Lower leg skin (tissue), 4 donors: ENCODE measurements around the gene RGS18. TPM values are rescaled to one million over a fixed set of nuclear protein-coding genes. Genes with fewer than 3 reads are reported as not detected.
"Not testable (repeated sequence)": the region's sequence is repeated elsewhere in the genome, so short reads cannot be mapped to it uniquely, and the experiment has no call there.

Experiments
- DNase-seq, 2 donors: peaks; one replicate each; pipeline ENCODE4 v3.0.0-alpha.2; 2019; ENCODE audit warnings: low spot score in 2 of 2
- H3K4me3 ChIP-seq: fragments of 200-600 bp; sonication (generic); 2 replicates; pipeline ENCODE4 v1.5.1; 2017; ENCODE audit warnings: mild to moderate bottlenecking, low read depth; ENCODE audit not compliant: poor library complexity, severe bottlenecking
- CTCF ChIP-seq, 3 donors: fragments of 450-650 bp; IDR thresholded peaks; one replicate each; pipeline ENCODE4 v1.5.1; 2016; ENCODE audit warnings: antibody characterized with exemption in 3 of 3, mild to moderate bottlenecking in 3 of 3, moderate library complexity in 2 of 3
- POLR2A ChIP-seq, 2 donors: fragments of 450-650 bp; IDR thresholded peaks; one replicate each; pipeline ENCODE4 v1.6.1; 2016 to 2017; ENCODE audit warnings: antibody characterized with exemption in 2 of 2, mild to moderate bottlenecking in 1 of 2, moderate library complexity in 1 of 2
- WGBS, 2 donors: methylation state at CpG; one replicate each; pipeline ENCODE4 v1.1.5; 2018; 5-methylcytosine and 5-hydroxymethylcytosine counted together
- intact Hi-C: fragments of 100-400 bp; cut with DNase I; formaldehyde crosslinking; loops from one replicate; pipeline ENCODE4 v1.15.0; 2023; ENCODE audit warnings: low total_unique reads
- total RNA-seq, 4 donors: library from RNA; depleted of rRNA; stranded (reverse); fragments of >200 nt; gene quantifications; one replicate each; pipeline ENCODE4 v1.1.0, GENCODE V29; 2016

The RGS18 gene
- total RNA-seq, 4 donors from 2014 or later: 0.13 to 1.0 (median 0.84) TPM; not detected in 1

GRCh38 chr1:192123212-192123611 lies 35.0 kb upstream of the RGS18 start:
- TF ChIP-seq POLR2A (IDR thresholded peaks at IDR 0.05): no peak
- no peak for TF ChIP-seq CTCF (IDR thresholded peaks at IDR 0.05)
- no peak for DNase-seq
- H3K4me3 ChIP-seq: no peak overlapping the region
- 92 to 94% methylated on average over 2 of the region's 2 CpGs for WGBS, 2 donors
- intact Hi-C loops: loop anchor here (2.0 kb wide), 1 partner anchor 16 kb away; no protein-coding TSS in a partner anchor

DNA sequence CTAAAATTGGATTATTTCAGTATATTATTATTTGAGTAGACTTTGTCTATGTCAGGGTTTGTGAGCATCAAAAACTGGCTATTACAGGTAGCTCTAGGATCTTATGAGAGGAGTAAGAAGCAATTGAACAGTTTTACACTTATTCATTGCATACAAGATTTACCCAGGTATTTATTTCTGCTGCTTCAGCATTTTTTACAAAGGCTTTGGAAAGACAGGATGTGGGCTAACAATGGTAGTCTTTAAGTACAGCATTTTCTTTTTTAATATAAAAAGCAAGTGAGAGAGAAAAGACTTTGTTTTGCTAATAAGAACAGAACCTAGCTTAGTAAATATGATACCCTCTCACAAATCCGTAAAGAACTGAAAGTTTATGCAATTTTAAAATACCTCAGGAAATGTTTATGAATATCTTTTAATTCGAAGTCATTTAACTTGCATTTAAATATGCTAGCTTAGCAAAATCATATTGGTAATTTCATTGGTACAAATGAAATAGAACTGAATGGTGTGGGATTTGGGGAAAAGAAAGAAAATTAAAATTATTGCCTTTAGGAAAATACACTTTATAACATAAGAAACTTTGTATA lies 32.1 kb upstream of the RGS18 start:
- no peak for TF ChIP-seq POLR2A (IDR thresholded peaks at IDR 0.05)
- no peak for TF ChIP-seq CTCF (IDR thresholded peaks at IDR 0.05)
- DNase-seq: no peak
- intact Hi-C loops: no loop called here
- H3K4me3 ChIP-seq: no peak overlapping the region
- WGBS, 2 donors: 52 to 56% methylated on average over 2 of the region's 2 CpGs

DNA sequence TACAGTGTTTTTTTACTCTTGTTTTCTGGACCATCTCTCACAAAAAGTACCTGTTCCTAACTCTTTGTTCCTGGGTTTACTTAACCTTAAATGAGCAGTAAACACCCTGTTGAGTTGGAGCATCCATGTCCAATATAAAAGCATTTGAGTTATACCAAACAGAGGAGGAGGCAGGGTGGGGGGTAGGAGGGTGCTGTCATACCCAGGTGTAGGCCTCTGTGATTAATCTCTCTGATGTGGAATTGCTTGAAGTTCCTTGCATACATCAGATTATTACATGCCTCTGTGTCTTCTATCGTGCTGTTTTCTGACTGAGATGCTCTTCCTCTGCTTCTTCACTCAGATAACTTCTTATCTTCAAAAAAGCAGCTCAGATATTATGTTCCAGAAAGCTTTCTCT lies 28.1 kb upstream of the RGS18 start:
- 81% methylated on average over 1 of the region's 1 CpG for WGBS, 2 donors
- no peak for DNase-seq
- TF ChIP-seq POLR2A (IDR thresholded peaks at IDR 0.05) (no peak), CTCF (IDR thresholded peaks at IDR 0.05) (no peak)
- H3K4me3 ChIP-seq: no peak overlapping the region
- intact Hi-C loops: no loop called here

- intact Hi-C loops: not testable (repeated sequence)
- 92 to 93% methylated on average over 5 of the region's 5 CpGs for WGBS, 2 donors
Measured at GRCh38 chr1:192130865-192131264, 27.4 kb upstream of the RGS18 start.

DNA sequence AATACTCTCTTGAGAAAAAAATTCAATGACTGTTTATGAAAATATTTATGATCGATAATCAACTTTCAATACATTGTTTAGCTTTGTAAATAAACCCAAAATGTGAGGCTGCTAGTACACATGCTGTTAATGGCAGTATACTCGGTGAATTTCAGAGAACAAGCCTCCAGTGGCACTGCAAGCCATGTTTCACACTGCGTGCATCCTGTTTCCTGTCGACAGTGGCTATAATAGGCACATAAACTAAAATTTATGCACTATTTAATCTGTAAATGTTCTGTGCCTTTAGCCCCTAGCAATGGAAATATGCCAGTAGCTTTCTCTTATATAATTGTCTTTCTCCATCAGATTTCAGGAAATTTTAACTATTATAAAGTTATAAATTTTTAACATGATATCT lies 26.3 kb upstream of the RGS18 start:
- DNase-seq: no peak
- WGBS, 2 donors: 28 to 38% methylated on average over 4 of the region's 4 CpGs
- intact Hi-C loops: no loop called here
- no peak overlapping the region for H3K4me3 ChIP-seq
- TF ChIP-seq CTCF (IDR thresholded peaks at IDR 0.05) (no peak), POLR2A (IDR thresholded peaks at IDR 0.05) (no peak)

More at GRCh38 chr1:192130865-192131264, 27.4 kb upstream of the RGS18 start:
- not testable (repeated sequence) for DNase-seq, H3K4me3 ChIP-seq

DNA sequence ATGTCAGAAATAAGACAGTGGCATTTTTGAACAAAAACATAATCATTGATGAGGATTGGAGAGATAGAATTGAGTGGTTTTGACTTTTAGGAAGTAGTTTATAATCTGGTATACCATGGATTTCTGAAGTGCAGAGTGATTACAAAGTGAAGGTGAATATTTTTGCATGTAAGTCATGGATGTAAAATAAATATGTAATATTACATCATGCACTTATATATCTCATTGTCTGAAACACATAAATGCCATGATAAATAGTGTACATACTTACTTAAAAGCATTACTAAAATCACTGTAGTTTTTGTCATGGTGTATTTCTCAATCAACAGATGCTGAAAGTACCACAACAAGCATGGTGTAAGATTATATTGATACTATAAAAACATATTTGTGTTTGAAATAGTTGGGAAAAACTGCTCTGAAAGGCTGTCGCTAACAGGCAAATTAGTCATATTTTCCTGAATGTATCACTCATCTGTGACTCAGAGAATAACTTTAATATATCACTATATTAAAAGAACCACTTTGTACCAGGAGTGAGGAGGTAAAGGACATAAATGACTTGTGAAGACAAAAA lies 24.8 kb upstream of the RGS18 start:
- TF ChIP-seq POLR2A (IDR thresholded peaks at IDR 0.05): no peak
- TF ChIP-seq CTCF (IDR thresholded peaks at IDR 0.05): no peak
- no peak overlapping the region for H3K4me3 ChIP-seq
- intact Hi-C loops: no loop called here
- no peak for DNase-seq
- 62 to 76% methylated on average over 1 of the region's 1 CpG for WGBS, 2 donors
